OCI-LY7 (cell line): ENCODE results near the gene CASTOR2. TPM values are rescaled to one million over a fixed set of nuclear protein-coding genes. Genes with fewer than 3 reads are reported as not detected.

ENCODE experiments used
- BruUV-seq: library from RNA; stranded (reverse); fragments of 400-500 nt; replicated peaks from 2 replicates; lab custom pipeline; 2021; lab: Mats Ljungman, UMichigan
- CTCF ChIA-PET: fragments of 300-600 bp; sonication (Branson Sonifier 250); formaldehyde crosslinking; loops from one replicate; lab custom pipeline; 2022; ENCODE audit warnings: antibody characterized with exemption; ENCODE audit not compliant: unreplicated experiment; lab: Charles Lee
- POLR2A ChIA-PET: fragments of 300-600 bp; sonication (Branson Sonifier 250); formaldehyde crosslinking; loops from one replicate; lab custom pipeline; 2022; ENCODE audit warnings: antibody characterized with exemption; lab: Charles Lee
- DNase-seq: peaks from one replicate; pipeline ENCODE4 v3.0.0-alpha.2; 2015; ENCODE audit warnings: low spot score
- H2AFZ ChIP-seq: fragments of 200-600 bp; sonication (generic), shearing (Covaris generic); 2 replicates; pipeline ENCODE4 v1.6.1; 2014; ENCODE audit warnings: mild to moderate bottlenecking, antibody characterized with exemption, low read length, moderate library complexity
- H3K27ac ChIP-seq: fragments of 200-600 bp; sonication (generic); 2 replicates; pipeline ENCODE4 v1.5.1; 2014; ENCODE audit warnings: mixed run types, low read depth, mild to moderate bottlenecking, moderate library complexity, low read length, inconsistent platforms; ENCODE audit not compliant: poor library complexity, severe bottlenecking
- H3K36me3 ChIP-seq: fragments of 200-600 bp; sonication (generic); 2 replicates; pipeline ENCODE4 v1.6.1; 2014; ENCODE audit warnings: mild to moderate bottlenecking, antibody characterized with exemption, low read length, moderate library complexity, mixed read lengths; ENCODE audit not compliant: insufficient read depth
- H3K4me1 ChIP-seq: fragments of 200-600 bp; sonication (generic); 2 replicates; pipeline ENCODE4 v1.5.1; 2014; ENCODE audit warnings: mild to moderate bottlenecking, low read length; ENCODE audit not compliant: insufficient read depth, poor library complexity, severe bottlenecking
- H3K4me2 ChIP-seq: fragments of 200-600 bp; sonication (generic); 2 replicates; pipeline ENCODE4 v1.6.1; 2014; ENCODE audit warnings: mild to moderate bottlenecking, low read length
- H3K4me3 ChIP-seq: fragments of 200-600 bp; sonication (generic); 2 replicates; pipeline ENCODE4 v1.5.1; 2014; ENCODE audit warnings: mild to moderate bottlenecking, low read depth, low read length; ENCODE audit not compliant: poor library complexity, severe bottlenecking
- H3K79me2 ChIP-seq: fragments of 200-600 bp; sonication (generic); 2 replicates; pipeline ENCODE4 v1.6.1; 2016; ENCODE audit warnings: low read depth, mild to moderate bottlenecking, low read length, moderate library complexity, mixed read lengths; ENCODE audit not compliant: insufficient read depth
- H3K9me2 ChIP-seq: fragments of 200-600 bp; sonication (generic); 2 replicates; pipeline ENCODE4 v1.6.1; 2016; ENCODE audit warnings: mild to moderate bottlenecking, low read length, mixed read lengths; ENCODE audit not compliant: insufficient read depth
- H3K9me3 ChIP-seq: fragments of 200-600 bp; sonication (generic); 2 replicates; pipeline ENCODE4 v1.6.1; 2014; ENCODE audit warnings: mild to moderate bottlenecking, mixed run types, low read length, mixed read lengths
- H4K20me1 ChIP-seq: fragments of 200-600 bp; sonication (generic); 2 replicates; pipeline ENCODE4 v1.6.1; 2014; ENCODE audit warnings: mild to moderate bottlenecking, antibody characterized with exemption, low read length, moderate library complexity, mixed read lengths; ENCODE audit not compliant: insufficient read depth
- EZH2phosphoT487 ChIP-seq: fragments of 200-600 bp; sonication (generic); IDR thresholded peaks from 2 replicates; pipeline ENCODE4 v1.6.1; 2018; ENCODE audit warnings: low read depth, borderline replicate concordance, mild to moderate bottlenecking, mixed run types, antibody characterized with exemption, low read length, moderate library complexity, mixed read lengths
- intact Hi-C: fragments of 100-400 bp; cut with micrococcal nuclease; formaldehyde crosslinking; loops from one replicate; pipeline ENCODE4 v1.10.0; 2022; ENCODE audit not compliant: unreplicated experiment
- total RNA-seq, 2 experiments: library from RNA; depleted of rRNA in 1 of 2; stranded (reverse); fragments of >200 nt in 1 of 2; shearing (Covaris generic) in 1 of 2; gene quantifications; 2 replicates each; pipeline ENCODE4 v1.2.3, GENCODE V29; 2014 to 2022
- TF ChIP-seq, protein P1 (sequence below): fragments of 200-600 bp; sonication (generic); conservative IDR thresholded peaks from 2 replicates; pipeline ENCODE4 v1.5.1; 2014; ENCODE audit warnings: mild to moderate bottlenecking, antibody characterized with exemption, low read length, moderate library complexity, mixed read lengths

CASTOR2 gene
- total RNA-seq, 2 experiments from 2014 or later: 5.8 to 13.7 TPM

DNA sequence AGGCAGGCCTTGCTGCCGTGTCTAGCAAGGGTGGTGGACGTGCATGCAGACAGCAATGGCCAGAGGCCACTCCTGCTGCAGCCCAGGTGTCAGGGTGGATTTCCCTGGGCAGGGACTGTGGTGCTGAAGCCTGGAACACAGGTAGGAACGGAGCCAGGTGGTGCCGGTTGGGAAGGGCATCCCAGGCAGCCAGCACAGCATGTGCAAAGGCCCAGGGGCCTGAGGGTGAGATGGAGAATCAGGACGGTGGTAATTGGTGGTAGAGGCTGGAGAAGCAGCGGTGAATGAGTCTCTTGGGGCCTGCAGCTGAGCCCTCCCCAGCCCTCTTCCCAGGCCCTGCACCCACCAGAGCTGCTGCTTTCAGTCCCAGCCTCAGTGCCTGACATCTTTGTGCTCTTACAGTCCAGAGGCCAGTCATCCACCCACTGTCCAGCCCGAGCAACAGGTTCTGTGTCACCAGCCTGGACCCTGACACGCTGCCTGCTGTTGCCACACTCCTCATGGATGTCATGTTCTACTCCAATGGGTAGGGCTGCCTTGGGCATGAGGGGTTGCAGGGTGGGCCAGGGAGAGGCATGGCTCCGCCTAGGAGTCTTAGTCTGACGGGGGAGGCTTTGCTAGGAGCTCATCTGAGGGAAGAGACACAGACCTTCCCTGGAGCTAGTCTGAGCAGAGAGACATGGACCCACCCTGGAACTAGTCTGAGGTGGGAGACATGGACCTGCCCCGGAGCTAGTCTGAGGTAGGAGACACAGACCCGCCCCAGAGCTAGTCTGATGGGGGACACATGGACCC, 54.3 kb downstream of the CASTOR2 start:
- TF ChIP-seq, protein P1, sequence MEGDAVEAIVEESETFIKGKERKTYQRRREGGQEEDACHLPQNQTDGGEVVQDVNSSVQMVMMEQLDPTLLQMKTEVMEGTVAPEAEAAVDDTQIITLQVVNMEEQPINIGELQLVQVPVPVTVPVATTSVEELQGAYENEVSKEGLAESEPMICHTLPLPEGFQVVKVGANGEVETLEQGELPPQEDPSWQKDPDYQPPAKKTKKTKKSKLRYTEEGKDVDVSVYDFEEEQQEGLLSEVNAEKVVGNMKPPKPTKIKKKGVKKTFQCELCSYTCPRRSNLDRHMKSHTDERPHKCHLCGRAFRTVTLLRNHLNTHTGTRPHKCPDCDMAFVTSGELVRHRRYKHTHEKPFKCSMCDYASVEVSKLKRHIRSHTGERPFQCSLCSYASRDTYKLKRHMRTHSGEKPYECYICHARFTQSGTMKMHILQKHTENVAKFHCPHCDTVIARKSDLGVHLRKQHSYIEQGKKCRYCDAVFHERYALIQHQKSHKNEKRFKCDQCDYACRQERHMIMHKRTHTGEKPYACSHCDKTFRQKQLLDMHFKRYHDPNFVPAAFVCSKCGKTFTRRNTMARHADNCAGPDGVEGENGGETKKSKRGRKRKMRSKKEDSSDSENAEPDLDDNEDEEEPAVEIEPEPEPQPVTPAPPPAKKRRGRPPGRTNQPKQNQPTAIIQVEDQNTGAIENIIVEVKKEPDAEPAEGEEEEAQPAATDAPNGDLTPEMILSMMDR: no peak
- no peak for TF ChIP-seq EZH2phosphoT487
- BruUV-seq: no TSS peak
- Histone ChIP-seq H3K4me2 (no peak overlapping the region), H2AFZ (no peak overlapping the region), H3K79me2 (no peaks in the 10 kb centered on the region), H3K9me3 (no peaks in the 10 kb centered on the region), H4K20me1 (no peaks in the 10 kb centered on the region), H3K4me1 (no peaks in the 10 kb centered on the region), H3K36me3 (no peaks in the 10 kb centered on the region), H3K9me2 (no peaks in the 10 kb centered on the region), H3K27ac (no peak overlapping the region), H3K4me3 (no peak overlapping the region)
- intact Hi-C loops: no loop called here
- DNase-seq: no peak
- ChIA-PET POLR2A (no interaction called here), CTCF (no interaction called here)

DNA sequence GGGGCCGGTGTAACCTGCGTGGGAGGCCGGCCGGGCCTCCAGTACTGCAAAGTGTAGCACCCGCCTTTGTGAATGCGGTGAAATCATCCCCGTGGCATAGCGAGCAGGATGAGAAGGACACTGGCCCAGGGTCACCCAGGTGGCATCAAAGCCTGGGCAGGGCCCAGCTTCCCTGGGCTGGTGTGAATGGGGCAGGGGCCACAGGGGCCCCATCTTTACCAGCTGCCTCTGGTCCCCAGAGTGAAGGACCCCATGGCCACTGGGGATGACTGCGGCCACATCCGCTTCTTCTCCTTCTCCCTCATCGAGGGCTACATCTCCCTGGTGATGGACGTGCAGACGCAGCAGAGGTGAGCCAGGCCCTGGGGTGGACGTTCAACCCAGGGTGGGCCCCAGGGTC, 55.3 kb downstream of the CASTOR2 start:
- ChIA-PET POLR2A (no interaction called here), CTCF (no interaction called here)
- H3K9me2 ChIP-seq: no peaks in the 10 kb centered on the region
- no peak overlapping the region for H3K4me2 ChIP-seq
- DNase-seq: no peak
- no peaks in the 10 kb centered on the region for H3K9me3 ChIP-seq
- no peaks in the 10 kb centered on the region for H3K4me1 ChIP-seq
- no peaks in the 10 kb centered on the region for H4K20me1 ChIP-seq
- H3K36me3 ChIP-seq: no peaks in the 10 kb centered on the region
- H2AFZ ChIP-seq: no peak overlapping the region
- no peaks in the 10 kb centered on the region for H3K79me2 ChIP-seq
- H3K4me3 ChIP-seq: no peak overlapping the region
- H3K27ac ChIP-seq: no peak overlapping the region
- no TSS peak for BruUV-seq
- TF ChIP-seq, protein P1: no peak
- no peak for TF ChIP-seq EZH2phosphoT487
- intact Hi-C loops: no loop called here

DNA sequence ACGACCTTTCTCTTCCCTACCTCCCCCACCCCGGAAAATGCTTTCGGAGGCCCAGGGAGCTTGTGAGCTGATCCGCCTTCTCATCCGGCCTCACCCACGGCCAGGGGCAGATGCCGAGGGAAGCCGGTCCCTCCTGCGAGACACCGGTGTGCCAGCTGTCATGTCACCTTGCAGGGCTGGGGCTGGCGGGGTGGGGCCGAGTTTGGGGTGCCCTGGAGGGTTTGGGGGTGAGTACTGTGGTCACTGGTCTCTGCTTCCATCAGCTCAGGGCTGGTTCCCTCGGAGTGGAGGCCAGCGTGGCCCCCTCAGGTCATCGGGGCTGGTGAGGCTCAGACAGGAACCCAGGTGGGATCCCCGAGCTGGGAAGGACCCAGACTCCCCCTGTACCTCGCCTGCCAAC, 60.4 kb downstream of the CASTOR2 start:
- Histone ChIP-seq H4K20me1 (no peaks in the 10 kb centered on the region), H3K4me1 (no peaks in the 10 kb centered on the region), H3K27ac (no peak overlapping the region), H3K4me3 (no peak overlapping the region), H3K9me3 (no peaks in the 10 kb centered on the region), H3K79me2 (no peaks in the 10 kb centered on the region), H3K36me3 (no peaks in the 10 kb centered on the region), H3K9me2 (no peaks in the 10 kb centered on the region), H3K4me2 (no peak overlapping the region), H2AFZ (no peak overlapping the region)
- no peak for DNase-seq
- CTCF ChIA-PET: no interaction called here
- no TSS peak for BruUV-seq
- no peak for TF ChIP-seq EZH2phosphoT487
- TF ChIP-seq, protein P1: no peak
- POLR2A ChIA-PET: interaction anchor here (0.6 kb wide), 1 partner anchor 40 kb away, joined by 3 read pairs; no protein-coding TSS in a partner anchor
- intact Hi-C loops: no loop called here
